NCI-H345 (cell line): ENCODE data around the gene CCDC160.
"Not testable (repeated sequence)": the region's sequence is repeated elsewhere in the genome, so short reads cannot be mapped to it uniquely, and the experiment has no call there.

Experiments used
- DNase-seq: peaks from one replicate; lab custom pipeline; 2025; lab: John Stamatoyannopoulos, UW

CCDC160 gene

DNA sequence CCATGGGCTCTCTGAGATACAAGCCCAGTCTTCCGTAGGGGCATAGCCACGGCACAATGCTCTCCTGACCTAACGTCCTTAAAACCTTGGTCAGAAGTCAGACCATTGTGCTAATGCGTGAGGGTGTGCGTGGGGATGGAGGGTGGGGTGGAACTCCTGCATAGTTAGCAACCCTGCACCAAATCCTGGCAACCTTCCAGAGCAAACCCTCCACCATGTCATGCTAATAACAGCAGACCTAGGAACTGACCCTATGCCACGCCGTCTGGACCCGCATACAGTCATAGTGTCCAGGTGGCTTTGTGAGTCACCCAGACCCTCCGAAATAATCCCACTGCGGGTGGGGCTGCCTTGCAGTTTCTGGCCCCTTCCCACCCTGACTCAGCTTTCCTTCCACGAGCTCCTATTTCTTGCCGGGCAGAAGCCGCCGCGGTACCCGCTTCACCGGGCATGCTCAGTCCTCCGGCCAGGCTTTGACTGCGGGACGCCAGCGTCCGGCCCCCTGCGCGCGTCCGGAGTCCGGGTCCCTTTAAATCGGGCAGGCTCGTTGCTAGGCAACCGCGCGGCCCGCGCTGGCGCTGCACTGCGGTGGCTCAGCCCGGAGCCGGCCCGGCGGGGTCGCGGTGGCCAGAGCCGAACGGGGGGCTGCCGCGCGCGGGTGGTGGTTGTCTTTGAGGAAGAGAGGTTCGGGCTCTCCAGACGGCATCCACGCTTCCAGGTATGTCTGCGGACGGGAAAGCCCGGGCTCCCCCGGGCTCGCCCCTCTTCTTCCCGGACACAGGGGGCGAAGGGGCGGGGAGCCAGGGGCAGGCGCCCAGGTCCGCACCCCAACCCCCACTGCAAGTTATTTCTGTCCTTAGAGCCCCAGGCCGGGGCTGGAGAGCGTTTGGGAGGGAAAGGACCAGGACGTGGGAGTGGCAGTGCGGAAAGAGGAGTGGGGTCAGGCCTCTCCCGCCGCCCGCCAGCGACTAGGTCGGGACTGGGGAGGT is at the start of gene CCDC160:
CCDC160 (plus strand) TSS at position 557 of the 989 bp plus-strand sequence. CDS start 7,619 bp downstream, outside the sequence.
- peak; percentile 30 for DNase-seq

DNA sequence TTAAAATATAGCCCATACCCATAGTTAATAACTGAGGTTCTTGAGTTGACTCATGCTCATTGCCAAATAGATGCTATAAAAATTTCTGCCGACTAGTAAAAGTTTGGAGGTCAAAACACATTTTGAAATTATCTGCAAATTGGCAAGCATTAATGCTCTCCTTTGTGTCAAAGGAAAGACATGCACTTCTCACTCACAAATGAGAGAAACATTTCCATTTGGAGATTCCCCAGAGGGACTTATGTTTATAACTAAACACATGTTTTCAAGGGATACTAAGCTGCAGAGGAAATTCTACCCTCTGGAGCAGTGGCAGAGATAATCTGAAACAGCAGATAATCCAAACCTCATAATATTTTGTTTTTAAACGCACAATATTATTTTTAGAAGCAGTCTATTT is 45.7 kb upstream of the CCDC160 start:
- DNase-seq: no peak

DNA sequence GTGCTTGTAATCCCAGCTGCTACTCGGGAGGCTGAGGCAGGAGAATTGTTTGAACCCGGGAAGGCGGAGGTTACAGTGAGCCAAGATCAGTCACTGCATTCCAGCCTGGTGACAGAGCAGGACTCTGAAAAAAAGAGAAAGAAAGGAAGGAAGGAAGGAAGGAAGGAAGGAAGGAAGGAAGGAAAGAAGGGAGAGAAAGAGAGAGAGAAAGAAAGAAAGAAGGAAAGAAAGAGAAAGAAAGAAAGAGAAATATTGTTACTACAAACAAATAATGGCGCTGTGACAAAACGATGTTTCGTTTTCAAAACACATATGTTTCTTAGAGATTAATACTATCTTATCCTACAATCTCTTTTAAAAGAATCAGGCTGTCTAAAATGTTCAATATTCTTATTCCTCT is 42.1 kb upstream of the CCDC160 start:
- no peak for DNase-seq

DNA sequence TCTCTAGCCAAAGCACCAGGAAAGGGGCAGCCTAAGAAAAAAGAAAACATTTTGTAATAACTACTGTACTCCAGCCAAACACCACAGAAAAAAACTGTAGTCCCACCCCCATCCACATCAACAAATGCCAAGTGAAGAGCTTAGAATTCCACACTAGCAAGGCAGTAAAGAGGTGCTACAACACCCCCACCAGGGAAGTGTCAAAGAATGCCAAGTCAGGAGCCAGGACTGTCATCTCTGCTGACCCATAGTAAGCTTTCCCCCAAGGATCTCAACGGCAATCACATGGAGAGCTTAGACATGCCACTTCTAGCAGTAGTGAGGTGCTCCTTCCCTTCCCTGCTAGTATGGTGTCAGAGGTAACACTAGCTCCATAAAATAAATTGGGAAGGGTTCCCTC is 34.4 kb upstream of the CCDC160 start:
- DNase-seq: no peak

DNA sequence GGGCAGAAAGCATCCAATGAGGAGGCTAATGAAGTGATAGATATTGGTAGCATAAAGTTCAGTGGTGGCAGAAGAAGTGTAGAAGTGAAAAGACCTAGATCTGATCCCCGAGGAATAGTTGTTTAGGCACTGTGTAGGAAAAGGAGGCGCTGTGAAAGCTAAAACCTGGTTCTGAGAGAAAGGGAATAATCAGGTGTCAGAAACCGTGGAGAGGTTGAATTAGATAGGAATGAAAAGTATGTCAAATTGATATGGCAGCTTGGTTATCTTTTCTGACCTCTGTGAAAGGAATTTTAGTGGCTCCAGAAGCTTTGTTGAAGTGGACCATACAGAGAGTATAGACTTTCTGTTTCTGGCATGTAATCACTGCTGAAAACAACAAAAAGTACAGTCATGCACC is 30.8 kb upstream of the CCDC160 start:
- no peak for DNase-seq

DNA sequence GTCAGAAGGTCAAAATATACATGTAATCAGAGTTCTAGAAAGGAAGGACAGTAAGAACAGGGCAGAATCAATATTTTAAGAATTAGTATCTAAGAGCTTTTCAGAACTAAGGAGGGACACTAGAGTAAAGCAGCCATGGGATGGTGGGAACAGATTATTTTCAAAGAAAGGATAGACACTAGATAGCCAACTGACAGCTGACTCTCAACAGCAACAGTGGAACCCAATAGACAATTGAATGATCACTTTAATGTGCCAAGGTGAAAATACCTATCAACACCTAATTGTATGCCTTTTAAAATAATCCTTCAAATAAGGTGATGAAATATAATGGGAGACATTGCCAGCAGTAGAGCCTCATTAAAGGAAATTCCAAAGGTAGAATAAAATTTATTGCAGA is 26.5 kb upstream of the CCDC160 start:
- DNase-seq: no peak

DNA sequence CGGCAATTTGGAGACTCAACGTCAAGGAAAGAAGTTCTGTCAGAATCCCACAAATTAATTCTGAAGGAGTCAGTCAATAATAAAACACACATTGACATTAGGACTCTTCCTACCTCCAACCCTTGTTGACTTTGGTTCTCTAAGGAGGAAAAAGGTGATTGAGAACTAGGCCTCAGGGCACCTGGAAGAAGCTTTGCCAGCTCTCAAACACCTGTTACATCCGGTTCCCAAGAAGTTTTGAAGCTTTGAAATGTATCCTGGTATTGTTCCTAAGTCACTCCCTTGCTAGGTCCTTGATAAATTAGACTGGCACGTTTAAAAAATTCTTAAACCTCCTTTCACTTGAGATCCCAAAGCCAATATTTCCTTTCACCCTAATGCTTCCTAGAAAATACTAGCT is 1.7 kb upstream of the CCDC160 start:
- no peak for DNase-seq

DNA sequence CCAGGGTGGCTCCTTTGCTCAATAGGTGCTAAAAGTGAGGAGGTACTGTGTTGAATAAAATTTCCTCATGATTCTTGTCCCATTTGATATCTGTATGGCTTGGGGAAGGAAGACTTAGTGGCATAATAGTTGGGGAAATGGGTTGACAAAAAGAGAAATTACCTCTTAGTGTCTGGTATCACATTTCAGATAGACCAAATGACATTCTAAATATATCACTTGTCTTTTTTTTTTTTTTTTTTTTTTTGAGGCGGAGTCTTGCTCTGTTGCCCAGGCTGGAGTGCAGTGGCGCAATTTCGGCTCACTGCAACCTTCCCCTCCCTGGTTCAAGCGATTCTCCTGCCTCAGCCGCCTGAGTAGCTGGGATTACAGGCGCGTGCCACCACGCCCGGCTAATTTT is 1.2 kb downstream of the CCDC160 start:
- not testable (repeated sequence) for DNase-seq

DNA sequence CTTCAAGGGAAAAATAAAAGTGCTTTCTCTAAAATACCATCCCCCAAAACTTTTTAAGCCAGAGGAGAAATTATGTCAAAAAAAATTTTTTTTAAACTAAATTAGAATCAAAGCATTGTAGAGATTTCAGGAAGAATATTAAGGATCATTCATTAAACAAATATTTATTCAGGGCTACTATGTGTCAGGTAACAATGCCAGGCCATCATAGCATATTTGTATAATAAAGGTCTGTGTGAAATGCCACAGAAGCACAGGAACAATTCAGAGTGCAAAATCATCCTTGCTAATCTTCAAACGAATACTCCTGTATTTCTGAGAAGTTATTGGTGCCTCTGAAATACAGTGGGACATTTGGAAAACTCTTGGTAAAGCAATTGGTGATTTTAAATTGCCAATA is 2.0 kb downstream of the CCDC160 start:
- no peak for DNase-seq

DNA sequence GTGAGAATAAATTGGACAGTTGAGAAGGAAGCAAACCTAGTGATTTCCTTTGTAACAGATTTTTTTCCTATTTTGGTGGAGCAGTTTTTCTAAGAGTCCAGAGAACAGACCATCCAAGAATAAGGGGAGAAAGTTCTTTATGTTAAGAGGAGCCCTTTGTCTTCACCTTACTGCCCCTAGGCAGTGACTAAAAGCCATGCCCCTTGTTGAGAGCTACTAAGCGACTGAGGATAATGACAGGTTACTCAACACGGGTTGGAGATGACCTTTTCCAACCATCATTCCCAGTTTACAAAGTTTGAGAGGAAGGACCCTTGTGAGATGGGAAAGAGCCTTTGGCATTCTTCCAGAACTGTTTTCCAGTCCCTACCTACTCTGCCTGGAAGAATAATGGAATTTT is 3.2 kb downstream of the CCDC160 start:
- no peak for DNase-seq

DNA sequence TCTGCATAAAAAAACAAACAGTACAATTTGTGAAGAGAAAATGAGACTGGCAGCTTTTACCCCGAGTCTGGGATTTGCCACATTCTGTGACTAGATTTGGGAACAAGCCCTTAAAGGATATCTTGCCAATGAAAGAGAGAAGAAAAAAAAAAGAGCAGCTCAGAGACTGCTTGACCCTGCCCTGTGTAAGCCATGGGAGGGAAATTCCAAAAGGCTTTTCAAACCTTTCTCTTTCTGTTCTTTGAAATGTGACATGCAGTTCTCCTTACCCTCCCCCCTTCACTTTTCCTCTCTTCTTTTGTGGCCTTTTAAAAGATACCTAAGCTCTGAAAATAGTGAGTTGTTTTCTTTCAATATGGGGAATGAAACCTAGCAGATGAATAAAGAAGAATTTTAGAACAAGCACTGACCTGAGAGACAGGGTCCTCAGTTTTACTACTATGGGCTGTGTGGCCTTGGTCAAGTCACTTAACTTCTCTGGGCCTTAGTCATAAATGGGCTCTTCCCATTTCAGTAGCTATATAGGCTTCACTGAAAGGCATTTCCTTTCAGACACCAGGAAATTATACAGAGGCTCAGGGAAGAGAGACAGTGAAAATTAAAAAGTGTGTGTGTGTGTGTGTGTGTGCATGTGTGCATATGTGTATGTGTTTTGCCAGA is 5.1 kb downstream of the CCDC160 start:
- no peak for DNase-seq

DNA sequence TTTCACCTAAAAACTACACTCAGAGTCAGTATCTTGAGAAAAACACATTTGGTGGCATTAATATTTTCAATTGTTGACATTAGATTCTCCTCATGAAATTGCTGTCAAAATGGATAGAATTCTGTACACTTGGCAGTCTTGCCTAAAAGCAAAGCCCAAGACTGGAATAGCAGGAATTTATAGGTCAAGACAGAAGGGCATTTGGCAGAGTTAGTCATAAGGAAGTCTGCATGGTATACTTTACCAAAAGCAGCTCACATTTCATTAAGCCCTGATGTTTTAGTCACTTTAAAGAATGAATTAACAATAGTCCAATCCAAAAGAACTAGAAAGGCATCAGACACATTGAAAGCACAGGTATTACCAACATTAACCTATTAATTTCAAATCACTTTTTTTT is 7.1 kb downstream of the CCDC160 start:
- no peak for DNase-seq

DNA sequence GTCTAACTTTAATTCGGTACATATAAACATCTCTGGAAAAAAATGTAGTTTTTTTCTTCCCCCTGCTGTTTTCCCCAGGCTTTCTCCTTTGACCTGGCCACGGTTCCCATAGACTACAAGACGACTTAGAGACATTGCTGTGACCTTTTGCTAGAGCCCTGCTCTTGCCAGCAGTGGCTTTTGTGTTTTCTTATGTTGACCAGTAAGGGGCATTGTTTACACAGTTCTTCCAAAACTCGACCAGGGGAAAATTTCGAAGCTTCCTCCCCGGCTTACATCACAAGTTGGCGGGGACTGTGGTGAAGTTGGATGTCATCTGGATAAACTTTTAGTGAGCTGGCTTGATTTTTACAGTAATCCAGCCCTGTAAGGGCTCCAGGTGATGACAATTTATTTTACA is 9.3 kb downstream of the CCDC160 start:
- DNase-seq: no peak

DNA sequence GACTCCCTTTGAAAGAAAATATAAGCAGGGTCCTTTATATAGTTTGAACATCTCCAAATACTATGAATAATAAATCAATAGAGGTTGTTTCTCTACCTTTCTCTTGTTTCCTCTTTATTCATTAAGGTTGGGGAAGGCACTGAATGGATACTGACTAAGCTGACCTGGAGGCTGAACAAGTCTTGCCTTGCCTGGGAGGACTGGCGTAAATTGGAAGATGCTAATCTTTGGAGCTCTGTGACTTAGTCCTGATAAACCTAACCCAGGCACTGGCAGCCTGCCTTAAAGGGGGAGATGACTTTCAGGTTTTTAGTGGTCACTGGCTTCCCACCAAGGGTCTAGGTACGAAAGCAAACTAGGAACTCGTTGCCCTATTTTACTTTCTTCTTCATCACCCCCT is 10.5 kb downstream of the CCDC160 start:
- DNase-seq: no peak

DNA sequence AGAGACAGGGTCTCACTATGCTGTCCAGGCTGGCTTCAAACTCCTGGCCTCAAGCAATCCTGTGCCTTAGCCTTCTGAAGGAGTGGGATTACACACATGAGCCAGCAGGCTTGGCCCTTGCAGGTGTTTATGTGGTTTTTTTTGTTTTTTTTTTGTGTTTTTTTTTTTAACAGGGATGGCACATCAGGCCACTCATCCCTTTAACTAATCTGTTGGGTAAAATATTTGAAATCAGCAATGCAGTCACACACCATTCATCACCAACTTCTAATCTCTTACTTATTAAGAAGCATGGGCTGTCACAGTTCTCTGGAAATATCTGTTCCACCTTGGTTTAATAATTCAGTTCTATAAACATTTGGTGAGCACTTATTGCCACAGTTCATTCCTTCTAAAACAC is 12.3 kb downstream of the CCDC160 start:
- DNase-seq: no peak

DNA sequence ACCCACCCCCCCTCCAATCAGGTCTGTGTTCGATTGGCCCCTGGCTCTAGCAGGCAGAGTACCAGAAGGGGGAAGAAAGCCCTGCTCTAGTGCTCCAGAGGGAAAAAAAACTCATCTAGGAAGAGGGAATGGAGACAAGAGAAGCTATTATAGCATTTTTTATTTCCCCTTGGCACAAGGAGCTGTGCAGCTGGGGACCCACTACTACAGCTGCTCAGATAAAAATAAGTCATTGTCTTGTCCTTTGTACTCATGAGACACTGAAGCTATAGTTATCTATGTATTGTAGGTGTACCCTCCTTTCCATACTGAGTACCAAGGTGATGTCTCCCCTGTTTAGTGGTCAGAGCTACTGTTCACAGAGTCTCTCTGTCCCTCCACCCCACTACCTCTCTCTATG is 14.3 kb downstream of the CCDC160 start:
- no peak for DNase-seq

DNA sequence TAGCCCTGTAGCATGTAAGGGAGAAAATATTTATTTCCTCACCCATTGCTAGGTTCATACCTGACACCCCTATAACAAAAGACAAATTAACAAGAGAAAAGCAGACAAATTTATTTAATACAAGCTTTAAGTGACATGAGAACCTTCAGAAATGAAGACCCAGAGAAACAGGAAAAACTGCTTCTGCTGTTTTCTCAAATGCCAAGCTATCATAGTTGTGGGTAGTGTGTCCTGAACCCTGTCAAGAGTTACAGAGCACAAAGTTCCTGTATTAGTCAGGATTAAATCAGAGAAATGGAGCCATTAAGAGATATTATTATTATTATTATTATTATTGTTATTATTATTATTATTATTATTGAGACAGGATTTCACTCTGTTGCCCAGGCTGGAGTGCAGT is 17.5 kb downstream of the CCDC160 start:
- DNase-seq: no peak

DNA sequence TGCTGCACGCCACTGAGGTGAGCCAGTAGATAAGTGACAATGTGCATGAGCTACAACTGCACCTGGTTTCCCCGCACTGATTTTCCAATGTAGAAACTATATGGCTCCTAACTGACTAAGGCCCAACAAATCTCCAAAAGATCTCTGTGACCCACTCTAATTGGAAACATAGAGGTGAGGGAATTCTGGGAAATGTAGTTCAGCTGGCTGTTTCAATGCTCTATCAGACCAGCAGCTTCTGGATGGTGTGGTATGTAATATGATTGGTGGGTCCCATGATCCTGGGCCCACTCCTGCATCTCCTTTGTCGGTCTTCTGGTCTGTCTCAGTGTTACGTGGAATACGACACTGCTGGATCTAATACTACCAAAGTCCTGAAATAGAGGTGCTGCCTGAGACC is 18.6 kb downstream of the CCDC160 start:
- DNase-seq: no peak

DNA sequence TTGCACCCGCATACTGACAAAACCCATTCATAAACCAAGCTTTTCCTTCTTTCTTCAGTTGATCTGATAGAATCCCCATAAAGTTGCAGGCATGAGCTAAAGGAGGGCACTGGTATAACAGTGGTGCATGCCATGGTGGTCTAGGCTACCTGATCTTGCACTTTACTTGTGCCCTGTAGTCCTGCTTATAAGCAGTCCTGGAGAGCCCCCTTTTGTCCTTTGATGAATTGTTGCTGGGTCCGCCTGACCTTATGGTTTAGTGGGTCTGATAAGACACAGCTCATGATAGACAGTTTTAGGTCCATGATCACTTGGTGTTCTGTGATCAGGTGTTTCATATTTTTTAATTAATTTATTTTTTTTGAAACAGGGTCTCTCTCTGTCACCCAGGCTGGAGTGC is 19.7 kb downstream of the CCDC160 start:
- no peak for DNase-seq

DNA sequence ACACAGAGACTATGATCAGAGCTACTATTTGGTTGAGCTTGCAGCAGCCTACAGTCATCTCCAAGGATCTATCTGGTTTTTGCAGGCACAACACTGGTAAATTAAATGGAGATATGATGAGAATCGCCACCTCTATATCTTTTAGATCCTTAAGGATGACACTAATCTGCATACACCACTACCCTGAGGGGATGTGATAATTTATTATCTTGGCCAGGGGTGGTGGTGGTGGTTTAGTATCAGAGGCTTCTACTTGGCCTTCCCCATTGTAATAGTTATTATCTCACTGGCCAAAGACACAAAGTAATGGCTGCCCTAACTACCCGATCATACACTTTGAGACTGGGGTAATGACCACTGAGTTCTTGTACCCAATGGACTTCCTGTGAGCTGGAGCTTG is 21.2 kb downstream of the CCDC160 start:
- DNase-seq: no peak

DNA sequence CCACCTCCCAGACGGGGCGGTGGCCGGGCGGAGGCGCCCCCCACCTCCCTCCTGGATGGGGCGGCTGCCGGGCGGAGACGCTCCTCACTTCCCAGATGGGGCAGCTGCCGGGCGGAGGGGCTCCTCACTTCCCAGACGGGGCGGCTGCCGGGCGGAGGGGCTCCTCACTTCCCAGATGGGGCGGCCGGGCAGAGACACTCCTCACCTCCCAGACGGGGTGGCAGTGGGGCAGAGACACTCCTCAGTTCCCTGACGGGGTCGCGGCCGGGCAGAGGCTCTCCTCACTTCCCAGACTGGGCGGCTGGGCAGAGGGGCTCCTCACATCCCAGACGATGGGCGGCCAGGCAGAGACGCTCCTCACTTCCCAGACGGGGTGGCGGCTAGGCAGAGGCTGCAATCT is 49.0 kb downstream of the CCDC160 start:
- not testable (repeated sequence) for DNase-seq

DNA sequence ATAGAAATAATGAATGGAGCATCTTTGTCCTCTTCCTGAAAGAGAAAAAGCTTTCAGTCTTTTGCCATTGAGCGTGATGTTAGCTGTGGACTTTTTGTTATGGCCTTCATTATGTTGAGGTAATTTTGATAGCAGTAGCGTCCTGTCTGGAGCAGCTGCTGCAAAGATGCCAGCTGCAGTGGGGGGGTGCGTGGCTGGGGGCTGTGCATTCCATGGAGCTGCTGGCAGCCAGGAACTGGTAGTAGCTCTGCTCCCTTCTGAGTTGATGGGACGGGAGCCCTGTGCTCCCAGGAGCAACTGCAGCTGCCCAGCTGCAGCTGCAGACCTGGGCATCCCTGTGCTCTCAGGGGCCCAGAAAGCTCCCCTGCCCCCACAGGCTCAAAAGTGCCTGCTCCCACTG is 50.4 kb downstream of the CCDC160 start:
- DNase-seq: no peak

DNA sequence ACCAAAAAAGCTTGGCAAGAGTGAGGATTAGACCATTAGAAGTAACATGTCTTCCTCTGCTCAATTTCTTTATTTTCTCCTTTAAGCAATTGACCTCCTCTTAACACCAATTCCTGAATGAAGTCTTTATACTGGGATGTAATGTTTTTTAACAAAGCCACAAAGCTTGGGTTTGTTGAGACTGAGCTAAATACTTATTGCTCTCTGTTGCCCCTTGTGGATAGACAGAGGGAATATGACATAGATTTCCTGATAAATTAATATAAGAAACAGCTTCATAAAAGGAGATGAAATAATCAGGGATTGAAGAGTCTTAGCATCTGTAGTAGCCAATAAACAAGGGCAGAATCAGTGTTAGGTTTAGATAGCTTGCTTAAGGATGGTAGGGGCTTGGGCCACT is 57.6 kb downstream of the CCDC160 start:
- no peak for DNase-seq
